BLaER1 (cell line): ENCODE data around the gene GRHL3.

Source experiments
- H3K27ac ChIP-seq: shearing (Covaris generic); formaldehyde crosslinking; 2 replicates; pipeline ENCODE4 v1.8.1; 2022
- H3K27me3 ChIP-seq: shearing (Covaris generic); formaldehyde crosslinking; 2 replicates; pipeline ENCODE4 v1.8.1; 2022
- H3K36me3 ChIP-seq: shearing (Covaris generic); formaldehyde crosslinking; 2 replicates; pipeline ENCODE4 v1.8.1; 2022
- H3K4me1 ChIP-seq: shearing (Covaris generic); formaldehyde crosslinking; 2 replicates; pipeline ENCODE4 v1.8.1; 2022
- H3K4me2 ChIP-seq: shearing (Covaris generic); formaldehyde crosslinking; 2 replicates; pipeline ENCODE4 v1.8.1; 2022
- H3K4me3 ChIP-seq: shearing (Covaris generic); formaldehyde crosslinking; 2 replicates; pipeline ENCODE4 v1.8.1; 2022
- H3K9ac ChIP-seq: shearing (Covaris generic); formaldehyde crosslinking; 2 replicates; pipeline ENCODE4 v1.8.1; 2022
- H3K9me3 ChIP-seq: shearing (Covaris generic); formaldehyde crosslinking; 2 replicates; pipeline ENCODE4 v1.8.1; 2022
- H4K20me1 ChIP-seq: shearing (Covaris generic); formaldehyde crosslinking; 2 replicates; pipeline ENCODE4 v1.8.1; 2022
- Cebpa-rat ChIP-seq: shearing (Covaris generic); IDR thresholded peaks from 2 replicates; pipeline ENCODE4 v1.8.1; 2022

GRHL3 gene

GRCh38 chr1:24338447-24338846 lies 19.3 kb downstream of the GRHL3 start:
- no peak overlapping the region for H3K9ac ChIP-seq
- no peaks in the 10 kb centered on the region; the same call in 1 of the 2 replicates for H3K27me3 ChIP-seq
- peaks cover 17% of the 10 kb centered on the region; the same call in 1 of the 2 replicates for H4K20me1 ChIP-seq
- H3K9me3 ChIP-seq: no peaks in the 10 kb centered on the region
- H3K36me3 ChIP-seq: no peaks in the 10 kb centered on the region
- no peak overlapping the region for H3K27ac ChIP-seq
- peaks cover 47% of the 10 kb centered on the region for H3K4me1 ChIP-seq
- no peak for TF ChIP-seq Cebpa-rat
- no peak overlapping the region for H3K4me2 ChIP-seq
- no peak overlapping the region for H3K4me3 ChIP-seq

GRCh38 chr1:24339996-24340395 lies 20.8 kb downstream of the GRHL3 start:
- Histone ChIP-seq H3K4me2 (no peak overlapping the region), H3K9ac (no peak overlapping the region), H3K4me1 (peaks cover 34% of the 10 kb centered on the region), H3K27ac (no peak overlapping the region), H3K36me3 (no peaks in the 10 kb centered on the region), H3K4me3 (no peak overlapping the region), H3K27me3 (no peaks in the 10 kb centered on the region; the same call in 1 of the 2 replicates), H4K20me1 (peaks cover 17% of the 10 kb centered on the region; the same call in 1 of the 2 replicates), H3K9me3 (no peaks in the 10 kb centered on the region)
- TF ChIP-seq Cebpa-rat: no peak

GRCh38 chr1:24340770-24341169 lies 21.6 kb downstream of the GRHL3 start:
- TF ChIP-seq Cebpa-rat: no peak
- peaks cover 16% of the 10 kb centered on the region; the same call in 1 of the 2 replicates for H4K20me1 ChIP-seq
- H3K4me2 ChIP-seq: peak overlapping the region; percentile 64
- H3K27ac ChIP-seq: no peak overlapping the region
- no peaks in the 10 kb centered on the region; the same call in 1 of the 2 replicates for H3K27me3 ChIP-seq
- peaks cover 26% of the 10 kb centered on the region for H3K4me1 ChIP-seq
- H3K4me3 ChIP-seq: no peak overlapping the region
- no peaks in the 10 kb centered on the region for H3K9me3 ChIP-seq
- no peak overlapping the region for H3K9ac ChIP-seq
- no peaks in the 10 kb centered on the region for H3K36me3 ChIP-seq

- H3K27ac ChIP-seq: no peak overlapping the region
- H3K9ac ChIP-seq: no peak overlapping the region
- H3K27me3 ChIP-seq: no peaks in the 10 kb centered on the region; the same call in 1 of the 2 replicates
- no peaks in the 10 kb centered on the region for H3K36me3 ChIP-seq
- H3K4me2 ChIP-seq: peak overlapping the region; percentile 64
- H4K20me1 ChIP-seq: peaks cover 11% of the 10 kb centered on the region; the same call in 1 of the 2 replicates
- no peaks in the 10 kb centered on the region for H3K9me3 ChIP-seq
- H3K4me3 ChIP-seq: no peak overlapping the region
- TF ChIP-seq Cebpa-rat: no peak
- H3K4me1 ChIP-seq: peaks cover 26% of the 10 kb centered on the region
Measured at GRCh38 chr1:24341260-24341659, 22.1 kb downstream of the GRHL3 start.

GRCh38 chr1:24343412-24344089 lies 24.4 kb downstream of the GRHL3 start:
- no peak for TF ChIP-seq Cebpa-rat
- Histone ChIP-seq H3K4me1 (peaks cover 40% of the 10 kb centered on the region), H3K9me3 (no peaks in the 10 kb centered on the region), H3K4me3 (no peak overlapping the region), H3K4me2 (no peak overlapping the region), H3K27ac (no peak overlapping the region), H4K20me1 (peaks cover 11% of the 10 kb centered on the region; the same call in 1 of the 2 replicates), H3K27me3 (no peaks in the 10 kb centered on the region; the same call in 1 of the 2 replicates), H3K36me3 (no peaks in the 10 kb centered on the region), H3K9ac (no peak overlapping the region)

GRCh38 chr1:24344090-24344742 lies 25.1 kb downstream of the GRHL3 start:
- H3K36me3 ChIP-seq: no peaks in the 10 kb centered on the region
- no peak overlapping the region for H3K27ac ChIP-seq
- H3K9me3 ChIP-seq: no peaks in the 10 kb centered on the region
- TF ChIP-seq Cebpa-rat: no peak
- H3K4me1 ChIP-seq: peaks cover 40% of the 10 kb centered on the region
- H3K4me3 ChIP-seq: no peak overlapping the region
- no peak overlapping the region for H3K9ac ChIP-seq
- peaks cover 11% of the 10 kb centered on the region; the same call in 1 of the 2 replicates for H4K20me1 ChIP-seq
- H3K27me3 ChIP-seq: no peaks in the 10 kb centered on the region; the same call in 1 of the 2 replicates
- H3K4me2 ChIP-seq: no peak overlapping the region

GRCh38 chr1:24345334-24345733 lies 26.2 kb downstream of the GRHL3 start:
- Histone ChIP-seq H4K20me1 (peaks cover 9% of the 10 kb centered on the region; the same call in 1 of the 2 replicates), H3K9me3 (no peaks in the 10 kb centered on the region), H3K4me1 (peaks cover 37% of the 10 kb centered on the region), H3K4me2 (no peak overlapping the region), H3K4me3 (no peak overlapping the region), H3K36me3 (no peaks in the 10 kb centered on the region), H3K27ac (no peak overlapping the region), H3K27me3 (no peaks in the 10 kb centered on the region; the same call in 1 of the 2 replicates), H3K9ac (no peak overlapping the region)
- TF ChIP-seq Cebpa-rat: no peak

- Histone ChIP-seq H3K9ac (no peak overlapping the region), H3K27me3 (no peaks in the 10 kb centered on the region; the same call in 1 of the 2 replicates), H3K36me3 (no peaks in the 10 kb centered on the region), H3K27ac (no peak overlapping the region), H3K4me2 (peak overlapping the region; percentile 49), H3K4me3 (no peak overlapping the region), H3K4me1 (peaks cover 33% of the 10 kb centered on the region), H4K20me1 (no peaks in the 10 kb centered on the region; the same call in 1 of the 2 replicates), H3K9me3 (no peaks in the 10 kb centered on the region)
- TF ChIP-seq Cebpa-rat: no peak
Measured at GRCh38 chr1:24347159-24347934, 28.2 kb downstream of the GRHL3 start.

GRCh38 chr1:24348196-24348595 lies 29.0 kb downstream of the GRHL3 start:
- Histone ChIP-seq H3K36me3 (no peaks in the 10 kb centered on the region), H4K20me1 (no peaks in the 10 kb centered on the region; the same call in 1 of the 2 replicates), H3K9ac (no peak overlapping the region), H3K27me3 (no peaks in the 10 kb centered on the region), H3K9me3 (no peaks in the 10 kb centered on the region), H3K4me1 (peaks cover 35% of the 10 kb centered on the region), H3K4me2 (peak overlapping the region; percentile 49), H3K27ac (no peak overlapping the region), H3K4me3 (no peak overlapping the region)
- TF ChIP-seq Cebpa-rat: no peak
